ENCODE results near the gene NOL6. TPM values are rescaled to one million over a fixed set of nuclear protein-coding genes. Genes with fewer than 3 reads are reported as not detected.
"Not testable (repeated sequence)": the region's sequence is repeated elsewhere in the genome, so short reads cannot be mapped to it uniquely, and the experiment has no call there.

The NOL6 gene
- total RNA-seq, 1 experiment from 2014 or later = 39.3 TPM

DNA sequence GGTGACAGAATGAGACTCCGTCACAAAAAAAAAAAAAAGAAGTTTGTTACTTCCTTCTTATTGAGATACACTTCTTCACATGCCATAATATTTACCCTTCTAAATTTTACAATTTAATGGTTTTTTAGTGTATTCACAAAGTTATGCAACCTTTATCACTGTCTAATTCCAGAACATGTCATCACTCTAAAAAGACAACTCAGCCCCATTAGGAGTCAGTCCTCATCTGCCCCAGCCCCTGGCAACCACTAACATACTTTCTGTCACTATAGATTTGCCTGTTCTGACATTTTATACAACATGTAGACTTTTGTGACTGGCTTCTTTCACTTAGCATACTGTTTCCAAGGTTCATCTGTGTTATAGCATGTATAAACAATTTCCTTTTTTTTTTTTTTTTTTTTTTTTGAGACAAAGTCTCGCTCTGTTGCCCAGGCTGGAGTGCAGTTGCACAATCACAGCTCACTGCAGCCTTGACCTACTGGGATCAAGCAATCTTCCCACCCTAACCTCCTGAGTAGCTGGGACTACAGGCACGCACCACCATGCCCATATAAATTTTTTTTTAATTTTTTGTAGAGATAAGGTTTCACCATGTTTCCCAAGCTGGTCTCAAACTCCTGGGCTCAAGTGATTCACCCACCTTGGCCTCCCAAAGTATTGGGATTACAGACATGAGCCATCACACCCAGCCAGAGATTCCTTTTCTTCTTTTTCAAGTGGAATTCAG is 44.3 kb downstream of the NOL6 start:
- intact Hi-C loops (cut with micrococcal nuclease; ENCODE audit: unreplicated experiment) = no loop called here
- TF ChIP-seq, protein P1, sequence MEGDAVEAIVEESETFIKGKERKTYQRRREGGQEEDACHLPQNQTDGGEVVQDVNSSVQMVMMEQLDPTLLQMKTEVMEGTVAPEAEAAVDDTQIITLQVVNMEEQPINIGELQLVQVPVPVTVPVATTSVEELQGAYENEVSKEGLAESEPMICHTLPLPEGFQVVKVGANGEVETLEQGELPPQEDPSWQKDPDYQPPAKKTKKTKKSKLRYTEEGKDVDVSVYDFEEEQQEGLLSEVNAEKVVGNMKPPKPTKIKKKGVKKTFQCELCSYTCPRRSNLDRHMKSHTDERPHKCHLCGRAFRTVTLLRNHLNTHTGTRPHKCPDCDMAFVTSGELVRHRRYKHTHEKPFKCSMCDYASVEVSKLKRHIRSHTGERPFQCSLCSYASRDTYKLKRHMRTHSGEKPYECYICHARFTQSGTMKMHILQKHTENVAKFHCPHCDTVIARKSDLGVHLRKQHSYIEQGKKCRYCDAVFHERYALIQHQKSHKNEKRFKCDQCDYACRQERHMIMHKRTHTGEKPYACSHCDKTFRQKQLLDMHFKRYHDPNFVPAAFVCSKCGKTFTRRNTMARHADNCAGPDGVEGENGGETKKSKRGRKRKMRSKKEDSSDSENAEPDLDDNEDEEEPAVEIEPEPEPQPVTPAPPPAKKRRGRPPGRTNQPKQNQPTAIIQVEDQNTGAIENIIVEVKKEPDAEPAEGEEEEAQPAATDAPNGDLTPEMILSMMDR (IDR thresholded peaks at IDR 0.05; ENCODE audit: unreplicated experiment) = no peak
- no peak for DNase-seq
- H3K36me3 Mint-ChIP-seq (ENCODE audit: insufficient read depth, unreplicated experiment) = peaks cover 8% of the 10 kb centered on the region
- H3K4me1 Mint-ChIP-seq (ENCODE audit: low read depth, unreplicated experiment) = peaks cover 15% of the 10 kb centered on the region
- CTCF ChIA-PET = no interaction called here
- H3K9me3 Mint-ChIP-seq (ENCODE audit: low read depth, unreplicated experiment) = no peaks in the 10 kb centered on the region
- no peaks in the 10 kb centered on the region for H3K27me3 Mint-ChIP-seq (ENCODE audit: unreplicated experiment)
- BruUV-seq (replicated peaks) = no TSS peak
- H3K27ac Mint-ChIP-seq (ENCODE audit: unreplicated experiment) = no peak overlapping the region
- H3K4me3 Mint-ChIP-seq (ENCODE audit: low read depth, unreplicated experiment) = no peak overlapping the region

DNA sequence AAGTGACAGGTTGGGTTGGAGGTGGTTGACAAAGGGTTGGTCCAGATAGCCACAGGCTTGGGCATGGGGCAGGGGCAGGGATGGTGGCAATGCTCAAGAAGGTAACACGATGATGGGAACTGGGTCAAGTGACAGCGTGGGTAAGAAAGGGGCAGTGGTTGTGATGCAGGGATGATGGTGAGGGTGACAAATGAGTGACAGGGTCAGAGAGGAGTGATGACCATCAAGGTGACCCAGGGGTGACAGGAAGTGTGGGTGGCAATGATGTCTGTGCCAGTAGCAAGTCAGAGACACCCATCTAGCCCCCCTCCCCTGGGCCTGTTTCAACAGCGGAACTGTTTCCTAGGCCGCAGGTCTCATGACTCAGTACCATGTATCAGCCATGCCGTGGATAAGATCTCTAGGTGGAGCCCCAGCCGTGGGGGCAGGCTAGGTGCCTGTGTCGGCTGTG is 46.9 kb downstream of the NOL6 start:
- TF ChIP-seq, protein P1 (IDR thresholded peaks at IDR 0.05; ENCODE audit: unreplicated experiment) = no peak
- Mint-ChIP-seq H3K36me3 (ENCODE audit: insufficient read depth, unreplicated experiment) (peaks cover 8% of the 10 kb centered on the region), H3K27ac (ENCODE audit: unreplicated experiment) (no peak overlapping the region), H3K9me3 (ENCODE audit: low read depth, unreplicated experiment) (no peaks in the 10 kb centered on the region), H3K4me1 (ENCODE audit: low read depth, unreplicated experiment) (peaks cover 15% of the 10 kb centered on the region), H3K4me3 (ENCODE audit: low read depth, unreplicated experiment) (no peak overlapping the region), H3K27me3 (ENCODE audit: unreplicated experiment) (no peaks in the 10 kb centered on the region)
- BruUV-seq (replicated peaks) = no TSS peak
- DNase-seq = no peak
- CTCF ChIA-PET = no interaction called here
- intact Hi-C loops (cut with micrococcal nuclease; ENCODE audit: unreplicated experiment) = no loop called here

DNA sequence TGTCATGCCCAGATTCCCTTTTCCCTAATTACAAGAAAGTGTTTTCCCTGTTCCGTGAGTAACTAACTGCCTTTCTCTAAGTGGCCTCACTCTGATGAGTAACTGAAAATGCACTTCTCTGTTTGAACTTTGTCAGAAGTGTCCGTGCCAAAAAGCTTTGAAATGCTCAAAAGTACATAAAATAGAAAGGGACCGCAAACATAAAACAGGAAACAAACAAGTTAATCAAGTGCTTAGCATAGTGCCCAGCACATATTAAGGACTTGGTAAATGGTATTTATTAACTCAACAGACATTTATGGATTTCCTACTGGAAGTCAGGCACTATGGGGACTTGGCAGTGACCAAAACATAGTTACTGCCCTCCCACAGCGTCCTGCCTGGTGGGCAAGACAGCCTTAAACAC is 48.6 kb downstream of the NOL6 start:
- H3K27me3 Mint-ChIP-seq (ENCODE audit: unreplicated experiment) = peaks cover 6% of the 10 kb centered on the region
- peaks cover 8% of the 10 kb centered on the region for H3K36me3 Mint-ChIP-seq (ENCODE audit: insufficient read depth, unreplicated experiment)
- DNase-seq = no peak
- BruUV-seq (replicated peaks) = no TSS peak
- H3K4me3 Mint-ChIP-seq (ENCODE audit: low read depth, unreplicated experiment) = no peak overlapping the region
- peaks cover 11% of the 10 kb centered on the region for H3K4me1 Mint-ChIP-seq (ENCODE audit: low read depth, unreplicated experiment)
- TF ChIP-seq, protein P1 (IDR thresholded peaks at IDR 0.05; ENCODE audit: unreplicated experiment) = no peak
- intact Hi-C loops (cut with micrococcal nuclease; ENCODE audit: unreplicated experiment) = no loop called here
- CTCF ChIA-PET = no interaction called here
- H3K27ac Mint-ChIP-seq (ENCODE audit: unreplicated experiment) = no peak overlapping the region
- H3K9me3 Mint-ChIP-seq (ENCODE audit: low read depth, unreplicated experiment) = no peaks in the 10 kb centered on the region

DNA sequence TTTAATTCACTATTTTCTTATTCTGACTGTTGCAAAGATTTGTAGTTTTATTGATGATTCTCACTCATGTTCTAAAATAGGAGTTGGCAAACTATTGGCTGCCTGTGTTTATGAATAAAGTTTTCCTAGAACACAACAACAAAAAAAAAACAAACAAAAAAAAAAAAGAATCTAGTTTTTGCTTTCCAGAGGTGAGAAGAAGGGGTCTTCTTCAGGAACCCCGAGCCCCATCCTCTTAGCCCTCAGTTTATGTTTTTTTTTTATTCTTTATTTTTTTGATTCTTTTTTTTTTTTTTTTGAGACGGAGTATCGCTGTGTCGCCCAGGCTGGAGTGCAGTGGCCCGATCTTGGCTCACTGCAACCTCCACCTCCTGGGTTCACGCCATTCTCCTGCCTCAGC is 49.2 kb downstream of the NOL6 start:
- H3K27ac Mint-ChIP-seq (ENCODE audit: unreplicated experiment); intact Hi-C loops (cut with micrococcal nuclease; ENCODE audit: unreplicated experiment); H3K9me3 Mint-ChIP-seq (ENCODE audit: low read depth, unreplicated experiment); BruUV-seq (replicated peaks); H3K36me3 Mint-ChIP-seq (ENCODE audit: insufficient read depth, unreplicated experiment); DNase-seq; CTCF ChIA-PET; H3K4me3 Mint-ChIP-seq (ENCODE audit: low read depth, unreplicated experiment): not testable (repeated sequence)
- H3K4me1 Mint-ChIP-seq (ENCODE audit: low read depth, unreplicated experiment) = peaks cover 17% of the 10 kb centered on the region
- peaks cover 13% of the 10 kb centered on the region for H3K27me3 Mint-ChIP-seq (ENCODE audit: unreplicated experiment)

DNA sequence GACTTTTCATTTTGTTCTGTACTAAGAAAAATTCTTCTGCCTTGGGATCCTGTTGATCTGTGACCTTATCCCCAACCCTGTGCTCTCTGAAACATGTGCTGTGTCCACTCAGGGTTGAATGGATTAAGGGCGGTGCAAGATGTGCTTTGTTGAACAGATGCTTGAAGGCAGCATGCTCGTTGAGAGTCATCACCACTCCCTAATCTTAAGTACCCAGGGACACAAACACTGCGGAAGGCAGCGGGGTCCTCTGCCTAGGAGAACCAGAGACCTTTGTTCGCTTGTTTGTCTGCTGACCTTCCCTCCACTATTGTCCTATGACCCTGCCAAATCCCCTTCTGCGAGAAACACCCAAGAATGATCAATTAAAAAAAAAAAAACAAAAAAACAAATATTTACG is 49.7 kb downstream of the NOL6 start:
- H3K9me3 Mint-ChIP-seq (ENCODE audit: low read depth, unreplicated experiment); H3K36me3 Mint-ChIP-seq (ENCODE audit: insufficient read depth, unreplicated experiment); CTCF ChIA-PET; DNase-seq; intact Hi-C loops (cut with micrococcal nuclease; ENCODE audit: unreplicated experiment); H3K27ac Mint-ChIP-seq (ENCODE audit: unreplicated experiment); H3K4me3 Mint-ChIP-seq (ENCODE audit: low read depth, unreplicated experiment); BruUV-seq (replicated peaks): not testable (repeated sequence)
- Mint-ChIP-seq H3K27me3 (ENCODE audit: unreplicated experiment) (peaks cover 15% of the 10 kb centered on the region), H3K4me1 (ENCODE audit: low read depth, unreplicated experiment) (peaks cover 17% of the 10 kb centered on the region)
